Right cardiac atrium (tissue), 5 donors: ENCODE data around the gene MED27. TPM values are rescaled to one million over a fixed set of nuclear protein-coding genes. Genes with fewer than 3 reads are reported as not detected.

Experiments used
- ATAC-seq, 2 donors: fragments of 200-7000 bp; cut with Tn5 transposase; one replicate each; pipeline versions ENCODE4 v1.8.0 to v1.9.1; 2020; ENCODE audit warnings: moderate library complexity in 2 of 2, mild to moderate bottlenecking in 1 of 2
- DNase-seq, 3 donors: peaks; one replicate each; pipeline ENCODE4 v3.0.0-alpha.2; 2020
- H3K27ac ChIP-seq: one replicate; pipeline ENCODE4 v1.5.1; 2013; ENCODE audit warnings: mild to moderate bottlenecking, low read length, control low read depth, moderate library complexity
- H3K27me3 ChIP-seq: one replicate; pipeline ENCODE4 v1.6.1; 2013; ENCODE audit not compliant: control insufficient read depth, insufficient read depth
- H3K4me1 ChIP-seq: one replicate; pipeline ENCODE4 v1.6.1; 2013; ENCODE audit warnings: low read length; ENCODE audit not compliant: control insufficient read depth, insufficient read depth
- H3K4me3 ChIP-seq: one replicate; pipeline ENCODE4 v1.5.1; 2013; ENCODE audit warnings: low read length, control low read depth
- H3K9me3 ChIP-seq: one replicate; pipeline ENCODE4 v1.6.1; 2013; ENCODE audit warnings: low read length; ENCODE audit not compliant: control insufficient read depth
- whole genome bisulfite sequencing: extraction: QIAGEN DNeasy Blood & Tissue Kit; methylation state at CpG from one replicate; pipeline ENCODE4 v1.1.7; 2013; 5-methylcytosine and 5-hydroxymethylcytosine counted together
- intact Hi-C, 4 donors: fragments of 100-400 bp; cut with DNase I; formaldehyde crosslinking; loops; one replicate each; pipeline versions ENCODE4 v1.11.0 to v1.14.0; 2022 to 2023
- polyA plus RNA-seq: library from polyadenylated mRNA; stranded (reverse); fragments of 200-250 nt; gene quantifications from one replicate; pipeline ENCODE4 v1.2.3, GENCODE V29; 2013
- total RNA-seq, 4 donors: library from RNA; stranded (reverse); fragmentation: NEBNext Ultra II Directional; extraction: Animal tissue kit (Norgen Biotek cat#: 25700); gene quantifications; one replicate each; pipeline ENCODE4 v1.2.1, GENCODE V29; 2021
- donor health status: healthy with polysubstance abuse.
- donor health status: DM: no; HTN: yes; CAD: no.
- donor health status: DM: no; HTN: no; CAD: no.
- donor health status: DM: no; HTN: yes; CAD: no; lungs with severe emphysema.
- donor health status: DM: yes; HTN: yes; CAD: no.

MED27 gene
- total and polyA plus RNA-seq, 5 donors = 19.9 to 22.7 (median 21.2) TPM

GRCh38 chr9:131960851-131961495, 118.7 kb downstream of the MED27 start:
- Histone ChIP-seq H3K4me1 (no peaks in the 10 kb centered on the region), H3K27me3 (no peaks in the 10 kb centered on the region), H3K27ac (no peak overlapping the region), H3K9me3 (no peaks in the 10 kb centered on the region), H3K4me3 (no peak overlapping the region)
- no peak for DNase-seq
- WGBS = 68% methylated on average over 12 of the region's 12 CpGs
- intact Hi-C loops = no loop called here
- no peak for ATAC-seq

GRCh38 chr9:131960311-131960710, 119.4 kb downstream of the MED27 start:
- 77% methylated on average over 9 of the region's 9 CpGs for WGBS
- H3K4me3 ChIP-seq = no peak overlapping the region
- H3K27me3 ChIP-seq = no peaks in the 10 kb centered on the region
- intact Hi-C loops = no loop called here
- ATAC-seq (peak in 1 of 2 donors; percentile 61), DNase-seq (no peak)
- no peak overlapping the region for H3K27ac ChIP-seq
- H3K9me3 ChIP-seq = no peaks in the 10 kb centered on the region
- H3K4me1 ChIP-seq = no peaks in the 10 kb centered on the region

GRCh38 chr9:131959887-131960286, 119.8 kb downstream of the MED27 start:
- DNase-seq (no peak), ATAC-seq (peak in 1 of 2 donors; percentile 63)
- no peak overlapping the region for H3K4me3 ChIP-seq
- intact Hi-C loops = no loop called here
- H3K27ac ChIP-seq = no peak overlapping the region
- H3K9me3 ChIP-seq = no peaks in the 10 kb centered on the region
- no peaks in the 10 kb centered on the region for H3K4me1 ChIP-seq
- 70% methylated on average over 2 of the region's 2 CpGs for whole genome bisulfite sequencing
- H3K27me3 ChIP-seq = no peaks in the 10 kb centered on the region

GRCh38 chr9:131959056-131959455, 120.6 kb downstream of the MED27 start:
- H3K27ac ChIP-seq = no peak overlapping the region
- no peaks in the 10 kb centered on the region for H3K27me3 ChIP-seq
- H3K4me3 ChIP-seq = no peak overlapping the region
- intact Hi-C loops = no loop called here
- peak; percentile 67 to 70 for ATAC-seq
- no peaks in the 10 kb centered on the region for H3K4me1 ChIP-seq
- 76% methylated on average over 3 of the region's 3 CpGs for WGBS
- no peaks in the 10 kb centered on the region for H3K9me3 ChIP-seq
- DNase-seq = no peak

- Histone ChIP-seq H3K4me1 (peaks cover 6% of the 10 kb centered on the region), H3K9me3 (no peaks in the 10 kb centered on the region), H3K4me3 (no peak overlapping the region), H3K27ac (no peak overlapping the region), H3K27me3 (no peaks in the 10 kb centered on the region)
- intact Hi-C loops = no loop called here
- ATAC-seq (no peak), DNase-seq (no peak)
- WGBS = 98% methylated on average over 1 of the region's 1 CpG
These were observed 125.4 kb downstream of the MED27 start for GRCh38 chr9:131954299-131954698.

- WGBS = 38% methylated on average over 5 of the region's 5 CpGs
- H3K4me1 ChIP-seq = peaks cover 6% of the 10 kb centered on the region
- H3K27ac ChIP-seq = peak overlapping the region; percentile 15
- peak; percentile 61 to 84 (median 80) for DNase-seq
- H3K4me3 ChIP-seq = no peak overlapping the region
- H3K9me3 ChIP-seq = no peaks in the 10 kb centered on the region
- intact Hi-C loops = no loop called here
- no peaks in the 10 kb centered on the region for H3K27me3 ChIP-seq
- ATAC-seq = peak; percentile 90 to 96
These were observed 127.8 kb downstream of the MED27 start for GRCh38 chr9:131951905-131952304.

- no peak for ATAC-seq
- Histone ChIP-seq H3K9me3 (no peaks in the 10 kb centered on the region), H3K4me1 (peaks cover 6% of the 10 kb centered on the region), H3K4me3 (no peak overlapping the region), H3K27ac (no peak overlapping the region), H3K27me3 (no peaks in the 10 kb centered on the region)
- intact Hi-C loops = no loop called here
- 79% methylated on average over 3 of the region's 3 CpGs for WGBS
- no peak for DNase-seq
These were observed 128.5 kb downstream of the MED27 start for GRCh38 chr9:131951155-131951554.

GRCh38 chr9:131950487-131950886, 129.2 kb downstream of the MED27 start:
- H3K27me3 ChIP-seq = no peaks in the 10 kb centered on the region
- peaks cover 6% of the 10 kb centered on the region for H3K4me1 ChIP-seq
- intact Hi-C loops = no loop called here
- no peak for DNase-seq
- no peak overlapping the region for H3K27ac ChIP-seq
- no peak for ATAC-seq
- WGBS = 95% methylated on average over 9 of the region's 9 CpGs
- no peak overlapping the region for H3K4me3 ChIP-seq
- H3K9me3 ChIP-seq = no peaks in the 10 kb centered on the region

GRCh38 chr9:131946180-131946579, 133.5 kb downstream of the MED27 start:
- no peaks in the 10 kb centered on the region for H3K9me3 ChIP-seq
- WGBS = 88% methylated on average over 2 of the region's 2 CpGs
- no peak for DNase-seq
- H3K27me3 ChIP-seq = no peaks in the 10 kb centered on the region
- H3K4me1 ChIP-seq = no peaks in the 10 kb centered on the region
- no peak overlapping the region for H3K27ac ChIP-seq
- ATAC-seq = no peak
- intact Hi-C loops = no loop called here
- no peak overlapping the region for H3K4me3 ChIP-seq

GRCh38 chr9:131943351-131943841, 136.3 kb downstream of the MED27 start:
- Histone ChIP-seq H3K9me3 (no peaks in the 10 kb centered on the region), H3K4me1 (no peaks in the 10 kb centered on the region), H3K27ac (no peak overlapping the region), H3K4me3 (no peak overlapping the region), H3K27me3 (no peaks in the 10 kb centered on the region)
- DNase-seq (no peak), ATAC-seq (no peak)
- WGBS = 98% methylated on average over 12 of the region's 12 CpGs
- intact Hi-C loops = no loop called here

GRCh38 chr9:131942146-131942720, 137.4 kb downstream of the MED27 start:
- DNase-seq = no peak
- H3K4me3 ChIP-seq = no peak overlapping the region
- no peaks in the 10 kb centered on the region for H3K4me1 ChIP-seq
- intact Hi-C loops = no loop called here
- H3K9me3 ChIP-seq = no peaks in the 10 kb centered on the region
- ATAC-seq = no peak
- no peak overlapping the region for H3K27ac ChIP-seq
- H3K27me3 ChIP-seq = no peaks in the 10 kb centered on the region
- WGBS = 85% methylated on average over 5 of the region's 5 CpGs
